SK-N-SH (cell line): ENCODE results near the gene TUBB1.

Experiments
- RFX5 ChIP-seq: IDR thresholded peaks from 2 replicates; pipeline ENCODE4 v1.6.1; 2012; ENCODE audit warnings: mild to moderate bottlenecking, improper control_type of control experiment, low read length
- YY1 ChIP-seq: IDR thresholded peaks from 2 replicates; pipeline ENCODE4 v1.4.0; 2012; ENCODE audit warnings: low read depth, mild to moderate bottlenecking

- TF ChIP-seq YY1 = no peak
- TF ChIP-seq RFX5 = no peak
Measured at GRCh38 chr20:59005523-59006166, 13.6 kb upstream of the TUBB1 start.
